ENCODE results near the gene DMRTC2.

The DMRTC2 gene

DNA sequence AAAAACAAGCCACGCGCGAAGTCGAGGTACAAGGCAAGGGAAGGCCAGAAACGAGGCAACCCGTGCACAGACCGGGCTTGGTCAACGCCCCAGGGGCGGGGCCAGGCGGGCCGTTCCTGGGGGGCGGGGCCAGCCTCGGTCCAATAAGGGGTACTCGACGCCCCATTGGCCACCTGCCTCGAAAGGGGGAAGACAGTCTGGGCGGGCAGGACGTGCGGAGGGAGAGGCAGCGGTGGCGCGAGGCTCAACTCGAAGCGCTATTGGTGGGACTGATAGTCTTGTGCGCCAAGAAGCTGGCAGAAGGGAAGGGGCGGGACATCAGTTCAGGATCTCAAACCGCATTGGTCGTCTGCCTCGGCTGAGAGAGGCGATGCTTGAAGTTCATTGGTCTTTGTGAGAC, 241 bp upstream of the DMRTC2 start, which contains the start of gene LYPD4:
TSS of gene LYPD4 (minus strand) at position 83 of the 400 bp plus-strand sequence. CDS start 5,398 bp downstream, outside the sequence.
- no peak within 1 kb of the TSS for H2BK12ac ChIP-seq (ENCODE audit: low read length in 2 of 2)
- no peak within 1 kb of the TSS for H3K4me2 ChIP-seq (ENCODE audit: low read length, poor library complexity, severe bottlenecking)
- no peak within 1 kb of the TSS for H3K9ac ChIP-seq (ENCODE audit: low read length)
- no peaks in the 10 kb centered on the region for H3K36me3 ChIP-seq (ENCODE audit: control insufficient read depth in 1 of 2, insufficient read depth in 2 of 2, low read depth in 1 of 2, low read length in 2 of 2)
- no peak within 1 kb of the TSS for H4K8ac ChIP-seq (ENCODE audit: low read length)
- 84% methylated on average over 30 of the region's 30 CpGs for WGBS
- no peak within 1 kb of the TSS for H3K27ac ChIP-seq (ENCODE audit: low read length, poor library complexity, severe bottlenecking)
- H2AFZ ChIP-seq (ENCODE audit: low read depth, low read length), result no peak within 1 kb of the TSS
- no peaks in the 10 kb centered on the region for H3K79me1 ChIP-seq (replicated peaks; ENCODE audit: low read length, poor library complexity, severe bottlenecking)
- no peak within 1 kb of the TSS for H3K23ac ChIP-seq (ENCODE audit: low read length in 2 of 2)
- DNase-seq, result no peak
- H3K9me3 ChIP-seq (ENCODE audit: control insufficient read depth, low read length), result no peaks in the 10 kb centered on the region
- H3K18ac ChIP-seq (ENCODE audit: low read depth in 1 of 2, low read length in 2 of 2), result no peak within 1 kb of the TSS
- H2BK5ac ChIP-seq (ENCODE audit: low read depth, low read length, poor library complexity, severe bottlenecking), result no peak within 1 kb of the TSS
- H2BK15ac ChIP-seq (ENCODE audit: low read depth, poor library complexity, severe bottlenecking), result no peak within 1 kb of the TSS
- no peak within 1 kb of the TSS for H3K4me3 ChIP-seq (ENCODE audit: insufficient read depth in 1 of 2, low read depth in 1 of 2, low read length in 2 of 2)
- H3K27me3 ChIP-seq (ENCODE audit: control insufficient read depth in 1 of 2, insufficient read depth in 1 of 2, low read length in 2 of 2), result peaks cover 13 to 45% of the 10 kb centered on the region in 2 experiments
- no peak within 1 kb of the TSS for H2BK120ac ChIP-seq (ENCODE audit: low read depth, low read length)
- no peak within 1 kb of the TSS for H3K4ac ChIP-seq (ENCODE audit: low read depth in 1 of 2, low read length in 2 of 2)
- no peak within 1 kb of the TSS for H2AK5ac ChIP-seq (ENCODE audit: low read length, severe bottlenecking)
- no peak within 1 kb of the TSS for H4K91ac ChIP-seq (ENCODE audit: low read length)
- no peaks in the 10 kb centered on the region for H3K4me1 ChIP-seq (ENCODE audit: control insufficient read depth, insufficient read depth, low read depth, low read length)
- H3K14ac ChIP-seq (ENCODE audit: low read length in 2 of 2), result peak within 1 kb of the TSS in 1 of 2 experiments; percentile 12

- no peak for DNase-seq
- H3K4ac ChIP-seq (ENCODE audit: low read depth in 1 of 2, low read length in 2 of 2), result no peak overlapping the region
- no peak overlapping the region for H3K23ac ChIP-seq (ENCODE audit: low read length in 2 of 2)
- no peak overlapping the region for H3K4me3 ChIP-seq (ENCODE audit: insufficient read depth in 1 of 2, low read depth in 1 of 2, low read length in 2 of 2)
- H3K27ac ChIP-seq (ENCODE audit: low read length, poor library complexity, severe bottlenecking), result no peak overlapping the region
- no peak overlapping the region for H3K4me2 ChIP-seq (ENCODE audit: low read length, poor library complexity, severe bottlenecking)
- no peak overlapping the region for H4K91ac ChIP-seq (ENCODE audit: low read length)
- peak overlapping the region in 1 of 2 experiments; percentile 12 for H3K14ac ChIP-seq (ENCODE audit: low read length in 2 of 2)
- H2AK5ac ChIP-seq (ENCODE audit: low read length, severe bottlenecking), result no peak overlapping the region
- H3K36me3 ChIP-seq (ENCODE audit: control insufficient read depth in 1 of 2, insufficient read depth in 2 of 2, low read depth in 1 of 2, low read length in 2 of 2), result no peaks in the 10 kb centered on the region
- H2BK12ac ChIP-seq (ENCODE audit: low read length in 2 of 2), result no peak overlapping the region
- H3K18ac ChIP-seq (ENCODE audit: low read depth in 1 of 2, low read length in 2 of 2), result no peak overlapping the region
- 92% methylated on average over 21 of the region's 23 CpGs for WGBS
- no peak overlapping the region for H2BK5ac ChIP-seq (ENCODE audit: low read depth, low read length, poor library complexity, severe bottlenecking)
- no peak overlapping the region for H2BK15ac ChIP-seq (ENCODE audit: low read depth, poor library complexity, severe bottlenecking)
- peaks cover 13 to 46% of the 10 kb centered on the region in 2 experiments for H3K27me3 ChIP-seq (ENCODE audit: control insufficient read depth in 1 of 2, insufficient read depth in 1 of 2, low read length in 2 of 2)
- no peaks in the 10 kb centered on the region for H3K79me1 ChIP-seq (replicated peaks; ENCODE audit: low read length, poor library complexity, severe bottlenecking)
- H3K9me3 ChIP-seq (ENCODE audit: control insufficient read depth, low read length), result no peaks in the 10 kb centered on the region
- no peak overlapping the region for H2AFZ ChIP-seq (ENCODE audit: low read depth, low read length)
- H3K4me1 ChIP-seq (ENCODE audit: control insufficient read depth, insufficient read depth, low read depth, low read length), result no peaks in the 10 kb centered on the region
- no peak overlapping the region for H3K9ac ChIP-seq (ENCODE audit: low read length)
- H2BK120ac ChIP-seq (ENCODE audit: low read depth, low read length), result no peak overlapping the region
- H4K8ac ChIP-seq (ENCODE audit: low read length), result no peak overlapping the region
These were observed 279 bp downstream of the DMRTC2 start for GRCh38 chr19:41845051-41845590.

DNA sequence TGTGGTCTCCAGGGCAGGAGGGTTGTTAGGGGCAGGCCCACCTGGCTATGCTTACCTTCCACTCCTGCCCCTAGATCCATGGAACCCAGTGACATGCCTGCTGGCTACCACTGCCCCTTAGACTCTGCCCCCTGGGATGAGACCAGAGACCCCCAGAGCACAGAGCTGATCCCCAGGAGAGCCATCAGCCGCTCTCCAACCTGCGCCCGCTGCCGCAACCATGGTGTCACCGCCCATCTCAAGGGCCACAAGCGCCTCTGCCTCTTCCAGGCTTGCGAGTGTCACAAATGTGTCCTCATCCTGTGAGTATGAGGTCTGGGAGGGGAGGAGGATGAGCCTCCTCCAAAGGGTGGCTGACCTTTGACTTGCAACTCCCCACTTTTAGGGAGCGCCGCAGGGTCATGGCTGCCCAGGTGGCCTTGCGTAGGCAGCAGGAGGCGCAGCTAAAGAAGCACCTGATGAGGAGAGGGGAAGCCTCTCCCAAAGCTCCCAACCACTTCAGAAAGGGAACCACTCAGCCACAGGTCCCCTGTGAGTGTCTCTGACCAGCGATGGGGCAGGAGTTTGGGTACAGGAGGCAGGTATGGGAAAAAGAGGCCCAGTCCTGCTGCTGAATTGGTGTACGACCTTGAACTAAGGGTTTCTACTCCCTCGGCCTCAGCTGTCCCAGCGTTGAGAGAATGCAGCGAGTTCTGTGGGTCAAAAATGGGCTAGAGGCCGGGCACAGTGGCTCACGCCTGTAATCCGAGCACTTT, 2.7 kb downstream of the DMRTC2 start:
- H2BK12ac ChIP-seq (ENCODE audit: low read length in 2 of 2), result no peak overlapping the region
- H4K8ac ChIP-seq (ENCODE audit: low read length), result no peak overlapping the region
- no peak overlapping the region for H2AFZ ChIP-seq (ENCODE audit: low read depth, low read length)
- no peak overlapping the region for H2BK5ac ChIP-seq (ENCODE audit: low read depth, low read length, poor library complexity, severe bottlenecking)
- H3K4me2 ChIP-seq (ENCODE audit: low read length, poor library complexity, severe bottlenecking), result no peak overlapping the region
- no peak overlapping the region for H2BK120ac ChIP-seq (ENCODE audit: low read depth, low read length)
- H3K9ac ChIP-seq (ENCODE audit: low read length), result no peak overlapping the region
- no peak for DNase-seq
- H3K9me3 ChIP-seq (ENCODE audit: control insufficient read depth, low read length), result no peaks in the 10 kb centered on the region
- no peaks in the 10 kb centered on the region for H3K4me1 ChIP-seq (ENCODE audit: control insufficient read depth, insufficient read depth, low read depth, low read length)
- no peak overlapping the region for H2BK15ac ChIP-seq (ENCODE audit: low read depth, poor library complexity, severe bottlenecking)
- no peak overlapping the region for H3K18ac ChIP-seq (ENCODE audit: low read depth in 1 of 2, low read length in 2 of 2)
- H3K23ac ChIP-seq (ENCODE audit: low read length in 2 of 2), result no peak overlapping the region
- no peaks in the 10 kb centered on the region for H3K36me3 ChIP-seq (ENCODE audit: control insufficient read depth in 1 of 2, insufficient read depth in 2 of 2, low read depth in 1 of 2, low read length in 2 of 2)
- no peak overlapping the region for H3K14ac ChIP-seq (ENCODE audit: low read length in 2 of 2)
- H3K27ac ChIP-seq (ENCODE audit: low read length, poor library complexity, severe bottlenecking), result no peak overlapping the region
- no peak overlapping the region for H3K4ac ChIP-seq (ENCODE audit: low read depth in 1 of 2, low read length in 2 of 2)
- no peak overlapping the region for H4K91ac ChIP-seq (ENCODE audit: low read length)
- 89% methylated on average over 16 of the region's 19 CpGs for WGBS
- H2AK5ac ChIP-seq (ENCODE audit: low read length, severe bottlenecking), result no peak overlapping the region
- peaks cover 37 to 56% of the 10 kb centered on the region in 2 experiments for H3K27me3 ChIP-seq (ENCODE audit: control insufficient read depth in 1 of 2, insufficient read depth in 1 of 2, low read length in 2 of 2)
- no peaks in the 10 kb centered on the region for H3K79me1 ChIP-seq (replicated peaks; ENCODE audit: low read length, poor library complexity, severe bottlenecking)
- peak overlapping the region in 1 of 2 experiments; percentile 9 for H3K4me3 ChIP-seq (ENCODE audit: insufficient read depth in 1 of 2, low read depth in 1 of 2, low read length in 2 of 2)

- 65% methylated on average over 6 of the region's 6 CpGs for WGBS
- no peak overlapping the region for H4K91ac ChIP-seq (ENCODE audit: low read length)
- no peak overlapping the region for H3K14ac ChIP-seq (ENCODE audit: low read length in 2 of 2)
- H2AFZ ChIP-seq (ENCODE audit: low read depth, low read length), result no peak overlapping the region
- H3K36me3 ChIP-seq (ENCODE audit: control insufficient read depth in 1 of 2, insufficient read depth in 2 of 2, low read depth in 1 of 2, low read length in 2 of 2), result no peaks in the 10 kb centered on the region
- no peak overlapping the region for H2BK120ac ChIP-seq (ENCODE audit: low read depth, low read length)
- no peak overlapping the region for H3K4me2 ChIP-seq (ENCODE audit: low read length, poor library complexity, severe bottlenecking)
- no peak overlapping the region for H3K9ac ChIP-seq (ENCODE audit: low read length)
- H3K23ac ChIP-seq (ENCODE audit: low read length in 2 of 2), result no peak overlapping the region
- no peak for DNase-seq
- no peaks in the 10 kb centered on the region for H3K4me1 ChIP-seq (ENCODE audit: control insufficient read depth, insufficient read depth, low read depth, low read length)
- no peak overlapping the region for H4K8ac ChIP-seq (ENCODE audit: low read length)
- H3K27ac ChIP-seq (ENCODE audit: low read length, poor library complexity, severe bottlenecking), result no peak overlapping the region
- H3K9me3 ChIP-seq (ENCODE audit: control insufficient read depth, low read length), result no peaks in the 10 kb centered on the region
- H3K4ac ChIP-seq (ENCODE audit: low read depth in 1 of 2, low read length in 2 of 2), result no peak overlapping the region
- no peak overlapping the region for H2BK12ac ChIP-seq (ENCODE audit: low read length in 2 of 2)
- H3K4me3 ChIP-seq (ENCODE audit: insufficient read depth in 1 of 2, low read depth in 1 of 2, low read length in 2 of 2), result no peak overlapping the region
- H3K27me3 ChIP-seq (ENCODE audit: control insufficient read depth in 1 of 2, insufficient read depth in 1 of 2, low read length in 2 of 2), result peaks cover 46 to 63% of the 10 kb centered on the region in 2 experiments
- no peaks in the 10 kb centered on the region for H3K79me1 ChIP-seq (replicated peaks; ENCODE audit: low read length, poor library complexity, severe bottlenecking)
- no peak overlapping the region for H2AK5ac ChIP-seq (ENCODE audit: low read length, severe bottlenecking)
- H3K18ac ChIP-seq (ENCODE audit: low read depth in 1 of 2, low read length in 2 of 2), result no peak overlapping the region
- H2BK15ac ChIP-seq (ENCODE audit: low read depth, poor library complexity, severe bottlenecking), result no peak overlapping the region
- H2BK5ac ChIP-seq (ENCODE audit: low read depth, low read length, poor library complexity, severe bottlenecking), result no peak overlapping the region
These were observed 3.8 kb downstream of the DMRTC2 start for GRCh38 chr19:41848666-41849065.
